SH-SY5Y (cell line): ENCODE results near the gene MYRF.

Experiments
- GATA2 ChIP-seq: IDR thresholded peaks from 2 replicates; pipeline ENCODE4 v1.6.1; 2011; ENCODE audit warnings: mild to moderate bottlenecking, low read depth, low read length
- GATA3 ChIP-seq: IDR thresholded peaks from 2 replicates; pipeline ENCODE4 v1.6.1; 2011; ENCODE audit warnings: low read depth, mild to moderate bottlenecking, low read length, moderate library complexity

DNA sequence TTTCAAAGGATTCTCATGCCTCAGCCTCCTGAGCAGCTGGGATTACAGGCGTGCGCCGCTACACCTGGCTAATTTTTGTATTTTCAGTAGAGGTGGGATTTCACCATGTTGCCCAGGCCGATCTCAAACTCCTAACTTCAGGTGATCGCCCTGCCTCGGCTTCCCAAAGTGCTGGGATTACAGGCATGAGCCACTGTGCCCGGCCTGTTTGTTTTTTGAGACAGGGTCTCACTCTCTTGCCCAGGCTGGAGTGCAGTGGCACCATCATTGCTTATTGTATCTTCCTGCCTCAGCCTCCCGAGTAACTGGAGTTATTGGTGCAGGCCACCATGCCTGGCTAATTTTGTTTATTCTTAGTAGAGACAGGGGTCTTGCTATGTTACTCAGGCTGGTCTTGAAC lies 83.8 kb downstream of the MYRF start:
- no peak for TF ChIP-seq GATA3
- no peak for TF ChIP-seq GATA2
